Measurements from ENCODE around the gene PLEKHG7. TPM values are rescaled to one million over a fixed set of nuclear protein-coding genes. Genes with fewer than 3 reads are reported as not detected.

PLEKHG7 gene
- total and polyA plus RNA-seq, 2 experiments from 2014 or later: not detected

DNA sequence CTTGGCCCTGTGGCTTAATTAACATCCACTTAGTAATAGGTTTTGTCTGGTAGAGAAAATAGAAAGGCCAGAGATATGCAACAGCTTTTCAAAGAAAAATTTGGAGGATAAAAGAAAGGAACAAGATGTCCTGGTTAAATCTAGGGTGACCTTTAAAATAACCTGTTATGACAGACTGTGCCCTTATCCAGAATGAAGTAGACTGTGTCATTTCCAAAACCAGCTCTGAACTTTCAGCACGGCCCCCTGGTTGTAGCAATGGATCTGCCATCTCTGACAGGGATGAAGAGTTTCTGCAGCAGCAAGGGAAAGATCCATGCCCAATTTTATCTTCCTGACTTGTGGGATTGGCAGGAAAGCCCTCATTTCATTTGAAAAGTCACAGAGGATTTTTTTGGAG is 5.1 kb downstream of the PLEKHG7 start:
- Histone ChIP-seq H3K36me3 (no peaks in the 10 kb centered on the region), H3K4me3 (no peak overlapping the region), H3K4me1 (ENCODE audit: low read depth) (no peaks in the 10 kb centered on the region), H3K27ac (no peak overlapping the region), H3K9me3 (ENCODE audit: low read depth) (no peaks in the 10 kb centered on the region), H3K27me3 (no peaks in the 10 kb centered on the region)
- DNase-seq (ENCODE audit: low read depth in 1 of 2, low spot score in 1 of 2): no peak
- TF ChIP-seq, protein P1, sequence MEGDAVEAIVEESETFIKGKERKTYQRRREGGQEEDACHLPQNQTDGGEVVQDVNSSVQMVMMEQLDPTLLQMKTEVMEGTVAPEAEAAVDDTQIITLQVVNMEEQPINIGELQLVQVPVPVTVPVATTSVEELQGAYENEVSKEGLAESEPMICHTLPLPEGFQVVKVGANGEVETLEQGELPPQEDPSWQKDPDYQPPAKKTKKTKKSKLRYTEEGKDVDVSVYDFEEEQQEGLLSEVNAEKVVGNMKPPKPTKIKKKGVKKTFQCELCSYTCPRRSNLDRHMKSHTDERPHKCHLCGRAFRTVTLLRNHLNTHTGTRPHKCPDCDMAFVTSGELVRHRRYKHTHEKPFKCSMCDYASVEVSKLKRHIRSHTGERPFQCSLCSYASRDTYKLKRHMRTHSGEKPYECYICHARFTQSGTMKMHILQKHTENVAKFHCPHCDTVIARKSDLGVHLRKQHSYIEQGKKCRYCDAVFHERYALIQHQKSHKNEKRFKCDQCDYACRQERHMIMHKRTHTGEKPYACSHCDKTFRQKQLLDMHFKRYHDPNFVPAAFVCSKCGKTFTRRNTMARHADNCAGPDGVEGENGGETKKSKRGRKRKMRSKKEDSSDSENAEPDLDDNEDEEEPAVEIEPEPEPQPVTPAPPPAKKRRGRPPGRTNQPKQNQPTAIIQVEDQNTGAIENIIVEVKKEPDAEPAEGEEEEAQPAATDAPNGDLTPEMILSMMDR (IDR thresholded peaks at IDR 0.05; ENCODE audit: low read depth, low read length): no peak

DNA sequence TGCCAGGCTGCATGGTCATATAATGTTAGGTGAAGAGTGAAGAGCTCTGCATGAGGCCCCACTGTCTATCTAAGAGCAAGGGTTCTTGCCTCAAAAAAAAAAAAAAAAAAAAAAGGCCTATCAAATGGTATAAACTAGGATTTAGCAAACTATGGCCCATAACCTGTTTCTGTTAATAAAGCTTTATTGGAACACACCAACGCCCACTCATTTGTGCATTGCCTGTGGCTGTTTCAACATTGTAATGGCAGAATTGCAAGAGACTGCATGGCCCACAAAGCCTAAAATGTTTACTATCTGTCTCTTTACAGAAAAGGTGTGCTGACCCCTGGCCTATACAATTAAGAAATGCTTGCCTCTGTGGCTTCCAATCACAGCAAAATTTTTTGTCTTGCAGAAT is 12.8 kb downstream of the PLEKHG7 start:
- no peaks in the 10 kb centered on the region for H3K4me1 ChIP-seq (ENCODE audit: low read depth)
- no peaks in the 10 kb centered on the region for H3K36me3 ChIP-seq
- TF ChIP-seq, protein P1 (IDR thresholded peaks at IDR 0.05; ENCODE audit: low read depth, low read length): no peak
- H3K27ac ChIP-seq: no peak overlapping the region
- H3K27me3 ChIP-seq: no peaks in the 10 kb centered on the region
- no peaks in the 10 kb centered on the region for H3K9me3 ChIP-seq (ENCODE audit: low read depth)
- DNase-seq (ENCODE audit: low read depth in 1 of 2, low spot score in 1 of 2): no peak
- no peak overlapping the region for H3K4me3 ChIP-seq

DNA sequence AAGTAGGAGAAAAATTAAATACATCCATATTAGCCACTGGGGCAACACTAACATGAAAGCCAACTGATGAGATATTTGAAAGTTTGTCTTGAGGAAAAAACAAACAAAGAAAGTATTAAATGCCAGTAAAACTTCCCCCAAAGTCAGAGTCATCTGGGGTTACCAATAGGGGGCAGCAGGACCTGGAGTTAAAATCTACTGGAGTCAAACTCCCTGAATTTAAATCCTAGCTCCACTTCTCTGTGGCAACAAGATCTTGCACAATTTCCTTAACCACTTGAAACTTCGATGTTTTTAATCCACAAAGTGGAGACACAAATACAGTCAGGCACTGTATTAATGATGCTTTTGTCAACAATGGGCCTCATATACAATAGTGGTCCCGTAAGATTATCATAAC is 14.4 kb downstream of the PLEKHG7 start:
- Histone ChIP-seq H3K9me3 (ENCODE audit: low read depth) (no peaks in the 10 kb centered on the region), H3K27ac (no peak overlapping the region), H3K4me3 (no peak overlapping the region), H3K27me3 (no peaks in the 10 kb centered on the region), H3K36me3 (no peaks in the 10 kb centered on the region), H3K4me1 (ENCODE audit: low read depth) (no peaks in the 10 kb centered on the region)
- DNase-seq (ENCODE audit: low read depth in 1 of 2, low spot score in 1 of 2): peak in 1 of 2 donors; percentile 73
- TF ChIP-seq, protein P1 (IDR thresholded peaks at IDR 0.05; ENCODE audit: low read depth, low read length): peak; percentile 54

DNA sequence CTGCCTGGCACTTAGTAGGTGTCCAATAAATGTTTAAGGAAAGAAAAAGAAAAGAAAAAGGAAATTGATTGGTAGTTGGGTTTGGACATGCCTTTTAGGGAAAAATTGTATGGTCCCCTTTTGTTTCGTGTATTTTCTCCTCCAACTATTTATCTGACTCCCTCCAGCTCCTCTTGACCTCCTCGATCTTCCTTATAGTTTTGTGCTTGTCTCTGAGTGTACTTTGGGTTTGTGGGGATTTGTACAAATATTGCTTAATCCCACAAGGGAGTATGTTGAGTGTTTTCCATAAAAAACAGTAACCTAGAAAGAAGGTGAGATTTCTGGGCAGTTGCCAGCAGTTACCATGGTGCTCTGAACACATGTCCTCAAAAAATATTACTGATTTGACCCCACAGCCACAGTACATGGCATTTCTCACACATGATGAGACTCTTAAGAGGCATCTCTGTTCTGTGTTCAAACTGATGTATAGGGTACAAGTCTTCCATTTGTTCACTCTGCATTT is 15.7 kb downstream of the PLEKHG7 start:
- TF ChIP-seq, protein P1 (IDR thresholded peaks at IDR 0.05; ENCODE audit: low read depth, low read length): no peak
- Histone ChIP-seq H3K9me3 (ENCODE audit: low read depth) (no peaks in the 10 kb centered on the region), H3K36me3 (no peaks in the 10 kb centered on the region), H3K27me3 (no peaks in the 10 kb centered on the region), H3K4me3 (no peak overlapping the region), H3K4me1 (ENCODE audit: low read depth) (no peaks in the 10 kb centered on the region), H3K27ac (no peak overlapping the region)
- peak in 1 of 2 donors; percentile 21 for DNase-seq (ENCODE audit: low read depth in 1 of 2, low spot score in 1 of 2)

DNA sequence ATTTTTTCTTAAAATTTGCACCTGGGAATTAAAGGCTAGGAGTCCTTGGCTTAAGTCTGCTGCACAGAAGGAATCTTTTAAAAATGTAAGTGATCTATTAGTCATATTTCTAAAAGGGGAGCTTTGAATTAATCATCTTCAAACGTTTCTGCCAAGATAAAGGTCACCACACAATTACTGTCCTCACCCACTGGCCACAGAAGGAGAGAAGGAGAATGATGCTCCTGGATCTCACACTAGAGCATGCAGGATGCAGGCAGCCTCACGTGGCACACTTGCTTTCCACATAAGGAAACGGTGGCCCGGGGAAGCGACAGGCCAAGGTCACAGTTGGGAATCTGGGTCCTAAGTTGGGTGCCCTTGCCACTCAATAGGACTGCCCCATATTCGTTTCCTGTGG is 16.9 kb downstream of the PLEKHG7 start:
- Histone ChIP-seq H3K4me3 (no peak overlapping the region), H3K36me3 (no peaks in the 10 kb centered on the region), H3K4me1 (ENCODE audit: low read depth) (no peaks in the 10 kb centered on the region), H3K27me3 (no peaks in the 10 kb centered on the region), H3K9me3 (ENCODE audit: low read depth) (no peaks in the 10 kb centered on the region), H3K27ac (no peak overlapping the region)
- TF ChIP-seq, protein P1 (IDR thresholded peaks at IDR 0.05; ENCODE audit: low read depth, low read length): no peak
- peak in 1 of 2 donors; percentile 8 for DNase-seq (ENCODE audit: low read depth in 1 of 2, low spot score in 1 of 2)

Data from cardiac muscle cell (in vitro differentiated cells and primary cell).